HepG2 (cell line): ENCODE measurements around the gene TMEM229A. TPM values are rescaled to one million over a fixed set of nuclear protein-coding genes. Genes with fewer than 3 reads are reported as not detected.

Experiments
- ATAC-seq: fragments of 200-7000 bp; cut with Tn5 transposase; 3 replicates; pipeline ENCODE4 v1.9.1; 2020; ENCODE audit warnings: mild to moderate bottlenecking, moderate library complexity
- BruUV-seq: library from RNA; stranded (reverse); fragments of 400-500 nt; replicated peaks from 2 replicates; lab custom pipeline; 2021; lab: Mats Ljungman, UMichigan
- CTCF ChIA-PET: fragments of 300-600 bp; formaldehyde crosslinking; extraction: SDS; loops from one replicate; lab custom pipeline; 2021; ENCODE audit warnings: low total read pairs, inconsistent platforms, low intra/inter-chr PET ratio; lab: Yijun Ruan, JAX
- POLR2A ChIA-PET: fragments of 350-600 bp; sonication (Branson Sonifier 250); formaldehyde crosslinking; loops from one replicate; lab custom pipeline; 2020; ENCODE audit warnings: antibody characterized with exemption, inconsistent platforms; lab: Yijun Ruan, JAX
- DNase-seq: peaks from one replicate; pipeline ENCODE4 v3.0.0-alpha.2; 2015; ENCODE audit warnings: low spot score
- FAIRE-seq: peaks from 3 replicates; lab custom pipeline; 2011; peaks lifted over from hg19 to GRCh38; lab: Jason Lieb, UNC
- H2AFZ ChIP-seq: one replicate; pipeline ENCODE4 v1.6.1; 2011; ENCODE audit warnings: low read length, inconsistent platforms
- H3K27ac ChIP-seq: fragments of 300-600 bp; 3 replicates; pipeline ENCODE4 v1.8.0; 2011; ENCODE audit warnings: mixed run types, mild to moderate bottlenecking, mixed read lengths, low read length, inconsistent platforms; ENCODE audit not compliant: insufficient read depth; ENCODE audit errors: extremely low read length
- H3K27me3 ChIP-seq, 2 experiments: fragments of 200-600 bp in 1 of 2; 2 replicates in 1 of 2; 3 replicates in 1 of 2; pipeline versions ENCODE4 v1.6.0 to v1.8.0; 2011; ENCODE audit warnings: low read length in 2 of 2, mild to moderate bottlenecking in 2 of 2, moderate library complexity in 2 of 2, inconsistent platforms in 1 of 2; ENCODE audit not compliant: insufficient read depth in 2 of 2, control insufficient read depth in 1 of 2
- H3K36me3 ChIP-seq, 2 experiments: fragments of 200-600 bp in 1 of 2; replicated peaks in 1 of 2; 2 replicates in 1 of 2; 3 replicates in 1 of 2; pipeline versions ENCODE4 v1.5.1 to v1.8.0; 2011; ENCODE audit warnings: low read length in 2 of 2, inconsistent platforms in 1 of 2; ENCODE audit not compliant: insufficient read depth in 2 of 2, control insufficient read depth in 1 of 2
- H3K4me1 ChIP-seq: 2 replicates; pipeline ENCODE4 v1.5.1; 2012; ENCODE audit warnings: low read length, inconsistent platforms; ENCODE audit not compliant: insufficient read depth
- H3K4me2 ChIP-seq: 2 replicates; pipeline ENCODE4 v1.6.0; 2011; ENCODE audit warnings: low read depth, low read length, inconsistent platforms
- H3K4me3 ChIP-seq, 3 experiments: fragments of 200-600 bp in 1 of 3; sonication (generic), shearing (Covaris generic) in 1 of 3; replicated peaks in 1 of 3; 2 replicates each; pipeline ENCODE4 v1.5.1; 2011 to 2016; ENCODE audit warnings: low read length in 3 of 3, inconsistent platforms in 2 of 3, low read depth in 2 of 3, mild to moderate bottlenecking in 2 of 3, control low read depth in 1 of 3, mixed read lengths in 1 of 3; ENCODE audit not compliant: insufficient read depth in 1 of 3
- H3K79me2 ChIP-seq: one replicate; pipeline ENCODE4 v1.6.1; 2011; ENCODE audit warnings: low read length, inconsistent platforms; ENCODE audit not compliant: insufficient read depth
- H3K9ac ChIP-seq: 2 replicates; pipeline ENCODE4 v1.6.0; 2011; ENCODE audit warnings: mild to moderate bottlenecking, low read depth, low read length, inconsistent platforms; ENCODE audit not compliant: insufficient read depth
- H3K9me3 ChIP-seq: 2 replicates; pipeline ENCODE4 v1.5.1; 2012; ENCODE audit warnings: mild to moderate bottlenecking, low read length
- H4K20me1 ChIP-seq: 2 replicates; pipeline ENCODE4 v1.6.0; 2011; ENCODE audit warnings: inconsistent platforms, mild to moderate bottlenecking, low read length, moderate library complexity; ENCODE audit not compliant: insufficient read depth
- ATF4 ChIP-seq, 2 experiments: fragments of 450-650 bp in 1 of 2; sonication (generic) in 1 of 2; formaldehyde crosslinking; IDR thresholded peaks; 2 replicates each; pipeline versions ENCODE4 v1.5.0 to v1.8.0; 2020 to 2022; ENCODE audit warnings: mild to moderate bottlenecking in 1 of 2, missing genetic modification reagents in 1 of 2
- GATAD1 ChIP-seq: IDR thresholded peaks from 2 replicates; pipeline ENCODE4 v1.6.1; 2016; ENCODE audit warnings: missing genetic modification reagents, missing compliant biosample characterization
- GRHL1 ChIP-seq: sonication (generic); formaldehyde crosslinking; conservative IDR thresholded peaks from 2 replicates; pipeline ENCODE4 v1.8.0; 2022; ENCODE audit warnings: missing genetic modification reagents
- HOXA3 ChIP-seq: sonication (generic); formaldehyde crosslinking; IDR thresholded peaks from 2 replicates; pipeline ENCODE4 v1.5.0; 2020; ENCODE audit warnings: missing genetic modification reagents
- MAFF ChIP-seq: IDR thresholded peaks from 2 replicates; pipeline ENCODE4 v1.6.1; 2011; ENCODE audit warnings: low read depth, low read length, improper control_type of control experiment
- MAFK ChIP-seq, 2 experiments: IDR thresholded peaks in 1 of 2; conservative IDR thresholded peaks in 1 of 2; 2 replicates each; pipeline ENCODE4 v1.6.1; 2011; ENCODE audit warnings: improper control_type of control experiment in 2 of 2, low read length in 2 of 2
- MTF1 ChIP-seq: sonication (generic); formaldehyde crosslinking; IDR thresholded peaks from 2 replicates; pipeline ENCODE4 v1.5.0; 2020; ENCODE audit warnings: missing genetic modification reagents
- STAT6 ChIP-seq: sonication (generic); formaldehyde crosslinking; IDR thresholded peaks from 2 replicates; pipeline ENCODE4 v1.4.0; 2020; ENCODE audit warnings: missing genetic modification reagents, mild to moderate bottlenecking, borderline replicate concordance
- ZNF264 ChIP-seq: sonication (generic); formaldehyde crosslinking; IDR thresholded peaks from 2 replicates; pipeline ENCODE4 v1.4.0; 2020; ENCODE audit warnings: missing genetic modification reagents
- ZNF891 ChIP-seq: sonication (generic); formaldehyde crosslinking; IDR thresholded peaks from 2 replicates; pipeline ENCODE4 v1.5.0; 2020; ENCODE audit warnings: mild to moderate bottlenecking, missing genetic modification reagents
- ZXDC ChIP-seq: sonication (generic); formaldehyde crosslinking; IDR thresholded peaks from 2 replicates; pipeline ENCODE4 v1.5.0; 2020; ENCODE audit warnings: mild to moderate bottlenecking, missing genetic modification reagents
- WGBS: methylation state at CpG from one replicate; pipeline ENCODE4 v1.1.6; 2017; ENCODE audit warnings: low lambda C conversion rate; 5-methylcytosine and 5-hydroxymethylcytosine counted together
- in situ Hi-C: cut with HindIII; loops from 2 replicates; pipeline ENCODE4 v1.10.0; 2017; ENCODE audit warnings: low pct_unique_long_range_greater_than_20kb; ENCODE audit not compliant: extremely low pct_ligation_motif_present
- intact Hi-C: fragments of 100-400 bp; cut with micrococcal nuclease; formaldehyde crosslinking; loops from one replicate; pipeline ENCODE4 v1.10.0; 2022; ENCODE audit not compliant: unreplicated experiment
- polyA plus RNA-seq, 8 experiments: library from polyadenylated mRNA; depleted of rRNA in 3 of 8; stranded (reverse) in 7 of 8; unstranded in 1 of 8; fragments of >200 nt; fragmentation: Illumina TruSeq in 4 of 8; extraction: Trizol in 4 of 8; gene quantifications; 2 replicates each; pipeline versions ENCODE4 v1.2.1 to v1.2.3, GENCODE V29; 2011 to 2016; ENCODE audit warnings: low read depth in 4 of 8, missing spikeins in 1 of 8, mixed read lengths in 1 of 8; ENCODE audit not compliant: insufficient read depth in 1 of 8
- total RNA-seq, 5 experiments: library from RNA; depleted of rRNA; stranded (reverse); fragments of >200 nt; fragmentation: Illumina TruSeq; extraction: Trizol; gene quantifications; 2 replicates each; pipeline ENCODE4 v1.2.3, GENCODE V29; 2016; ENCODE audit warnings: low read depth in 1 of 5

TMEM229A gene
- total and polyA plus RNA-seq, 2 of the 13 experiments (the other 11 are each of a cell fraction or from before 2014, with no cell fraction given) = not detected

GRCh38 chr7:124035706-124036105 lies 2.8 kb upstream of the TMEM229A start:
- intact Hi-C loops (no loop called here), in situ Hi-C loops (no loop called here)
- H3K79me2 ChIP-seq = no peaks in the 10 kb centered on the region
- H4K20me1 ChIP-seq = no peaks in the 10 kb centered on the region
- no peaks in the 10 kb centered on the region for H3K9me3 ChIP-seq
- WGBS = 2% methylated on average over 3 of the region's 3 CpGs
- H3K36me3 ChIP-seq = no peaks in the 10 kb centered on the region
- DNase-seq (no peak), ATAC-seq (no peak), FAIRE-seq (no peak)
- no peak overlapping the region for H3K4me2 ChIP-seq
- no peak overlapping the region for H3K4me3 ChIP-seq
- H3K4me1 ChIP-seq = no peaks in the 10 kb centered on the region
- H3K9ac ChIP-seq = no peak overlapping the region
- no TSS peak for BruUV-seq
- no peak overlapping the region for H2AFZ ChIP-seq
- H3K27me3 ChIP-seq = peaks cover 0 to 13% of the 10 kb centered on the region in 2 experiments; a peak in 1 of 5 replicates
- CTCF ChIA-PET = no interaction called here
- POLR2A ChIA-PET = no interaction called here
- no peak overlapping the region for H3K27ac ChIP-seq
- TF ChIP-seq ZXDC = no peak
- TF ChIP-seq ZNF891 (CRISPR knock-in tag) = no peak
- TF ChIP-seq MAFK (conservative IDR thresholded peaks at IDR 0.05 in 1 of 2, IDR thresholded peaks at IDR 0.05 in 1 of 2; ENCODE audit: low read length in 2 of 2) = peak; percentile 23 to 36; a peak in 1 of 4 replicates
- no peak for TF ChIP-seq ZNF264 (CRISPR knock-in tag)
- TF ChIP-seq MAFF = 0 out of 2 replicates have a peak, but pooled peaks have one; percentile 3

- in situ Hi-C loops = no loop called here
- intact Hi-C loops = no loop called here
- H3K9me3 ChIP-seq = no peaks in the 10 kb centered on the region
- POLR2A ChIA-PET = no interaction called here
- no peaks in the 10 kb centered on the region for H3K36me3 ChIP-seq
- ATAC-seq (no peak), DNase-seq (no peak), FAIRE-seq (no peak)
- no peak overlapping the region for H3K4me3 ChIP-seq
- H3K27ac ChIP-seq = no peak overlapping the region
- no peak overlapping the region for H2AFZ ChIP-seq
- H3K27me3 ChIP-seq = peaks cover 0 to 13% of the 10 kb centered on the region in 2 experiments; a peak in 1 of 5 replicates
- H3K79me2 ChIP-seq = no peaks in the 10 kb centered on the region
- CTCF ChIA-PET = no interaction called here
- 0% methylated on average over 1 of the region's 1 CpG for WGBS
- H3K4me2 ChIP-seq = no peak overlapping the region
- H3K4me1 ChIP-seq = no peaks in the 10 kb centered on the region
- H4K20me1 ChIP-seq = no peaks in the 10 kb centered on the region
- H3K9ac ChIP-seq = no peak overlapping the region
- BruUV-seq = no TSS peak
- TF ChIP-seq GRHL1 (no peak), STAT6 (no peak), ATF4 (CRISPR knock-in tag; IDR thresholded peaks at IDR 0.05) (no peak), HOXA3 (no peak), GATAD1 (CRISPR knock-in tag) (no peak), MTF1 (CRISPR knock-in tag) (no peak)
Observed at GRCh38 chr7:124034754-124035100, 1.9 kb upstream of the TMEM229A start.
